ENCODE measurements around the gene NCOA1.

Gene NCOA1

DNA sequence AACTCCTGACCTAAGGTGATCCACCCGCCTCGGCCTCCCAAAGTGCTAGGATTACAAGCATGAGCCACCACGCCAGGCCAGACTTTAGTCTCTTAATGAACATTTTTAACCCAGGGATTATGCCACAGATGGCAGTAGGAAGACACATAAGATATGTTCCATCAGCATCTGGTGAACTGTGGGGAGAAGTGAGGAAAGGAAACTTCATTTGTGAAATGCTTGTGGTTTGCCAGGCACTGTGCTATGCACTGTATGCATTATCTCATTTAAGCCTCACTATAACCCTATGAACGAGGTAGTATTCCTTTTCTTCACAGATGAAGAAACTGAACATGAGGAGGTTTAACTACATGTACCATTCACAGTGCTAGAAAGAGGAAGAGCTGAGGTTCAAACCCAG is 272.8 kb downstream of the NCOA1 start:
- TF ChIP-seq, protein P1, sequence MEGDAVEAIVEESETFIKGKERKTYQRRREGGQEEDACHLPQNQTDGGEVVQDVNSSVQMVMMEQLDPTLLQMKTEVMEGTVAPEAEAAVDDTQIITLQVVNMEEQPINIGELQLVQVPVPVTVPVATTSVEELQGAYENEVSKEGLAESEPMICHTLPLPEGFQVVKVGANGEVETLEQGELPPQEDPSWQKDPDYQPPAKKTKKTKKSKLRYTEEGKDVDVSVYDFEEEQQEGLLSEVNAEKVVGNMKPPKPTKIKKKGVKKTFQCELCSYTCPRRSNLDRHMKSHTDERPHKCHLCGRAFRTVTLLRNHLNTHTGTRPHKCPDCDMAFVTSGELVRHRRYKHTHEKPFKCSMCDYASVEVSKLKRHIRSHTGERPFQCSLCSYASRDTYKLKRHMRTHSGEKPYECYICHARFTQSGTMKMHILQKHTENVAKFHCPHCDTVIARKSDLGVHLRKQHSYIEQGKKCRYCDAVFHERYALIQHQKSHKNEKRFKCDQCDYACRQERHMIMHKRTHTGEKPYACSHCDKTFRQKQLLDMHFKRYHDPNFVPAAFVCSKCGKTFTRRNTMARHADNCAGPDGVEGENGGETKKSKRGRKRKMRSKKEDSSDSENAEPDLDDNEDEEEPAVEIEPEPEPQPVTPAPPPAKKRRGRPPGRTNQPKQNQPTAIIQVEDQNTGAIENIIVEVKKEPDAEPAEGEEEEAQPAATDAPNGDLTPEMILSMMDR (IDR thresholded peaks at IDR 0.05; ENCODE audit: borderline replicate concordance, control extremely low read depth, extremely low read depth, insufficient read depth, missing control alignments), result no peak
- in situ Hi-C loops (cut with MboI; ENCODE audit: low sequenced_read_pairs, unreplicated experiment), result no loop called here
- no peak for DNase-seq (ENCODE audit: low spot score)

DNA sequence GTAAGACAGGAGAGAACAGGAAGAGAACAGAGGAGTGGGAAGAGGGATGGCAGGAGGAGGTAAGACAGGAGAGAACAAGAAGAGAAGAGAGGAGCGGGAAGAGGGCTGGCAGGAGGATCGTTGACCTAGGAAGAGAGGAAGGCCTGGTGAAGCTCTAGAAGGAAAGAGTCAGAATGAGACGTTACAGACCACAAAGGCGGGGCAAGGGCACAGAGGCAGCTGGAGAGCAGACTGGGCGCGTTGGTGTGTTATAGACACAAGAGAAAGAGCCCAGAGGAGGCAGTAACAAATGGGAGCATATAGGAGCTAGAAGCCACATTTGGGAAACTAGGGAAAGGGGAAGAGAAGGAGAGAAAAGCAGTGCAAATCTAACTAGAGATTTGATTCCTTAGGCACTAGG is 275.6 kb downstream of the NCOA1 start:
- TF ChIP-seq, protein P1 (IDR thresholded peaks at IDR 0.05; ENCODE audit: borderline replicate concordance, control extremely low read depth, extremely low read depth, insufficient read depth, missing control alignments), result no peak
- no peak for DNase-seq (ENCODE audit: low spot score)
- in situ Hi-C loops (cut with MboI; ENCODE audit: low sequenced_read_pairs, unreplicated experiment), result no loop called here

- no peak for DNase-seq (ENCODE audit: low spot score)
- TF ChIP-seq, protein P1 (IDR thresholded peaks at IDR 0.05; ENCODE audit: borderline replicate concordance, control extremely low read depth, extremely low read depth, insufficient read depth, missing control alignments), result no peak
- in situ Hi-C loops (cut with MboI; ENCODE audit: low sequenced_read_pairs, unreplicated experiment), result no loop called here
These were observed 277.0 kb downstream of the NCOA1 start for GRCh38 chr2:24768013-24768412.

GRCh38 chr2:24768601-24769000 is 277.5 kb downstream of the NCOA1 start:
- DNase-seq (ENCODE audit: low spot score), result no peak
- TF ChIP-seq, protein P1 (IDR thresholded peaks at IDR 0.05; ENCODE audit: borderline replicate concordance, control extremely low read depth, extremely low read depth, insufficient read depth, missing control alignments), result no peak
- in situ Hi-C loops (cut with MboI; ENCODE audit: low sequenced_read_pairs, unreplicated experiment), result no loop called here

DNA sequence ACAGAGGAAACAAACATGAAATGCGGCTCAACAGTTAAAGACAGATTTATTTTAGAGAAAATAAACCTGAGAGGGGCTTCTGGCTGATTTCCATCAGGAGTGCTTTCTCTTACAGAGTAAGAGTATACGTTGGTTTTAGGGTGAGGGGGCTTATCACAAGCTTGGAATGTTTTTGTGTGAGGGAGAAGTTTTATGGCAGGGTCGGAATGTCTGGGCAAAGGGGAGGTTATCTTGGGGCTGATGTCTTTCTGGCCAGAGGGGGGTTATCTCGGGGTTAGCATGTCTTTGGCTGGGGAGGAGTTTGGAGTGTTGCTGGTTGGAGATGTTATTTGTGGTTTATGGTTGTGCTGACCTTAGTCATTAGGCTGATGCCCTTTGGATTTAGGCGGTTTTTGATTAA is 280.0 kb downstream of the NCOA1 start:
- TF ChIP-seq, protein P1 (IDR thresholded peaks at IDR 0.05; ENCODE audit: borderline replicate concordance, control extremely low read depth, extremely low read depth, insufficient read depth, missing control alignments), result no peak

DNA sequence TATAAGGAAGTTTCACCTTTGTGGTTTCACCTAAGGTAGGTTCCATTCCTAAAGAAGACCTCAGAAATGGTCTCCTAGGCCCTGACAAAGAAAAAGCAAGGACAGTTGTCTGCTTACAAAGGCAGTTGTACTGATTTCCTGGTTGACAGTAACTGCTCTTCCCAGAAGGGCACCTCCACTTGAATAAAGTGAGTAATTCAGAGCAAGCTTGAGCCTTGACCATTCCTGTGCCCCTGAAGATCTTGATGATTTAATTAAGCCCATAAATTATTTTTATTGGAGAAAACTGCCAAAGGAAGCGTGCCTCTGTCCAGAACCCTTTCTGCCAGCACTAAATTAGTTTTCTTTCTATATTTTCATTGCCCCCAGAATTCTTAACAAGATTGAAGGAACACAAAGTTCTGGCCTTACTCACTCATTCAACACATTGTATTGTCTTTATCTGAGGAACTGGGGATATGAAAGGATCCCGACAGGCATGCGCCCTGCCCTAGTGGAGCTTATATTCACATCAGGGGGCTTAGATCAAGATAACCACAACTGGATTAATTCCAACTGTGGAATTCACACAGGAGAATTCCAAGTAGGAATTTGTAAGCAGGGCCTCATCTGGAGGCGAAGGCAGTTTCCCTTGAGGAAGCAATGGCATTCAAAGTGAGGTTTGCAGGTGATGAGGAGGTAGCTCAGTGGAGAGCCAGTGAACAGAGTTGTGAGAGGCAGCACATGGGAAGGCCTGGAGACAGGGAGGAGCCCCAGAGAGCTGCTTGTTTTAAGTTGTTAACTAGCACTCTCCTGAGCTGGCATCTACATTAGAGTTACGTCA is 280.9 kb downstream of the NCOA1 start:
- no peak for DNase-seq (ENCODE audit: low spot score)
- TF ChIP-seq, protein P1 (IDR thresholded peaks at IDR 0.05; ENCODE audit: borderline replicate concordance, control extremely low read depth, extremely low read depth, insufficient read depth, missing control alignments), result no peak
- in situ Hi-C loops (cut with MboI; ENCODE audit: low sequenced_read_pairs, unreplicated experiment), result no loop called here

More for the DNA sequence above, 280.0 kb downstream of the NCOA1 start:
- no peak for DNase-seq (ENCODE audit: low spot score)
- in situ Hi-C loops (cut with MboI; ENCODE audit: low sequenced_read_pairs, unreplicated experiment), result no loop called here

All from GM13976 (cell line).